HepG2 (cell line): Measurements from ENCODE around the gene AP2A2. TPM values are rescaled to one million over a fixed set of nuclear protein-coding genes. Genes with fewer than 3 reads are reported as not detected.

ENCODE experiments used
- ARNT2 ChIP-seq: sonication (generic); formaldehyde crosslinking; IDR thresholded peaks from 2 replicates; pipeline ENCODE4 v1.8.0; 2022; ENCODE audit warnings: mild to moderate bottlenecking, low read depth, missing genetic modification reagents, moderate library complexity
- ASH2L ChIP-seq: fragments of 300-600, 200-600 bp; sonication (generic); IDR thresholded peaks from 2 replicates; pipeline ENCODE4 v1.7.0; 2017; ENCODE audit warnings: low read depth, mild to moderate bottlenecking, moderate library complexity, mixed read lengths, low read length; ENCODE audit not compliant: insufficient read length
- CAMTA2 ChIP-seq: sonication (generic); formaldehyde crosslinking; IDR thresholded peaks from 2 replicates; pipeline ENCODE4 v1.4.0; 2020; ENCODE audit warnings: mild to moderate bottlenecking, missing genetic modification reagents, borderline replicate concordance
- DNMT1 ChIP-seq: sonication (generic); formaldehyde crosslinking; IDR thresholded peaks from 2 replicates; pipeline ENCODE4 v1.5.1; 2020; ENCODE audit warnings: mild to moderate bottlenecking, missing genetic modification reagents
- KDM2A ChIP-seq: sonication (generic); formaldehyde crosslinking; IDR thresholded peaks from 2 replicates; pipeline ENCODE4 v1.4.0; 2020; ENCODE audit warnings: low read depth, missing genetic modification reagents, borderline replicate concordance
- MAFF ChIP-seq: IDR thresholded peaks from 2 replicates; pipeline ENCODE4 v1.6.1; 2011; ENCODE audit warnings: low read depth, low read length, improper control_type of control experiment
- MLLT10 ChIP-seq: sonication (generic); formaldehyde crosslinking; IDR thresholded peaks from 2 replicates; pipeline ENCODE4 v1.4.0; 2020; ENCODE audit warnings: missing genetic modification reagents
- NCOA2 ChIP-seq: sonication (generic); formaldehyde crosslinking; IDR thresholded peaks from 2 replicates; pipeline ENCODE4 v1.8.0; 2022; ENCODE audit warnings: inconsistent platforms
- NFE2 ChIP-seq: sonication (generic); formaldehyde crosslinking; IDR thresholded peaks from 2 replicates; pipeline ENCODE4 v1.4.0; 2020; ENCODE audit warnings: missing genetic modification reagents
- NR2F6 ChIP-seq, 2 experiments: IDR thresholded peaks; 2 replicates each; pipeline ENCODE4 v1.6.1; 2016; ENCODE audit warnings: antibody characterized with exemption in 1 of 2, mild to moderate bottlenecking in 1 of 2
- PRPF4 ChIP-seq: fragments of 200-400 bp; formaldehyde crosslinking; IDR thresholded peaks from 2 replicates; pipeline ENCODE4 v1.6.1; 2016; ENCODE audit warnings: low read length, low read depth; ENCODE audit not compliant: poor library complexity, severe bottlenecking
- RCOR2 ChIP-seq: IDR thresholded peaks from 2 replicates; pipeline ENCODE4 v1.6.1; 2016; ENCODE audit warnings: missing biosample characterization, missing genetic modification reagents
- SALL2 ChIP-seq: sonication (generic); formaldehyde crosslinking; IDR thresholded peaks from 2 replicates; pipeline ENCODE4 v1.8.1; 2023; ENCODE audit warnings: mild to moderate bottlenecking, missing genetic modification reagents, inconsistent platforms
- SRSF9 ChIP-seq: fragments of 200-400 bp; formaldehyde crosslinking; IDR thresholded peaks from 2 replicates; pipeline ENCODE4 v1.6.1; 2018; ENCODE audit warnings: borderline replicate concordance, mild to moderate bottlenecking, low read depth, low read length; ENCODE audit not compliant: insufficient read depth, poor library complexity, severe bottlenecking
- ZNF550 ChIP-seq: sonication (generic); formaldehyde crosslinking; IDR thresholded peaks from 2 replicates; pipeline ENCODE4 v1.4.0; 2020; ENCODE audit warnings: mild to moderate bottlenecking, missing genetic modification reagents, borderline replicate concordance
- ZNF563 ChIP-seq: sonication (generic); formaldehyde crosslinking; IDR thresholded peaks from 2 replicates; pipeline ENCODE4 v1.8.0; 2022; ENCODE audit warnings: mild to moderate bottlenecking, moderate library complexity, missing genetic modification reagents
- polyA plus RNA-seq, 8 experiments: library from polyadenylated mRNA; depleted of rRNA in 3 of 8; stranded (reverse) in 7 of 8; unstranded in 1 of 8; fragments of >200 nt; fragmentation: Illumina TruSeq in 4 of 8; extraction: Trizol in 4 of 8; gene quantifications; 2 replicates each; pipeline versions ENCODE4 v1.2.1 to v1.2.3, GENCODE V29; 2011 to 2016; ENCODE audit warnings: low read depth in 4 of 8, missing spikeins in 1 of 8, mixed read lengths in 1 of 8; ENCODE audit not compliant: insufficient read depth in 1 of 8
- total RNA-seq, 5 experiments: library from RNA; depleted of rRNA; stranded (reverse); fragments of >200 nt; fragmentation: Illumina TruSeq; extraction: Trizol; gene quantifications; 2 replicates each; pipeline ENCODE4 v1.2.3, GENCODE V29; 2016; ENCODE audit warnings: low read depth in 1 of 5
- TF ChIP-seq, protein P1 (sequence below): sonication (generic); formaldehyde crosslinking; IDR thresholded peaks from 2 replicates; pipeline ENCODE4 v1.5.0; 2020; ENCODE audit warnings: mild to moderate bottlenecking, low read depth, missing genetic modification reagents, borderline replicate concordance
- TF ChIP-seq, protein P2 (sequence below), 2 experiments: fragments of 450-650 bp in 1 of 2; sonication (generic) in 1 of 2; formaldehyde crosslinking; IDR thresholded peaks; 2 replicates each; pipeline versions ENCODE4 v1.5.0 to v1.8.0; 2020 to 2022; ENCODE audit warnings: mild to moderate bottlenecking in 1 of 2, missing genetic modification reagents in 1 of 2
- TF ChIP-seq, protein P3 (sequence below): sonication (generic); formaldehyde crosslinking; IDR thresholded peaks from 2 replicates; pipeline ENCODE4 v1.8.0; 2023; ENCODE audit warnings: mild to moderate bottlenecking, missing genetic modification reagents
- TF ChIP-seq, protein P4 (sequence below): sonication (generic); formaldehyde crosslinking; IDR thresholded peaks from 2 replicates; pipeline ENCODE4 v1.8.0; 2022; ENCODE audit warnings: missing genetic modification reagents, low read depth, mild to moderate bottlenecking, borderline replicate concordance
- TF ChIP-seq, protein P5 (sequence below): conservative IDR thresholded peaks from 2 replicates; pipeline ENCODE4 v1.6.1; 2018; ENCODE audit warnings: missing genetic modification reagents
- TF ChIP-seq, protein P6 (sequence below): IDR thresholded peaks from 2 replicates; pipeline ENCODE4 v1.6.1; 2016; ENCODE audit warnings: low read depth

Gene AP2A2
- total and polyA plus RNA-seq, 2 of the 13 experiments (the other 11 are each of a cell fraction or from before 2014, with no cell fraction given): 25.7 to 75.7 TPM

DNA sequence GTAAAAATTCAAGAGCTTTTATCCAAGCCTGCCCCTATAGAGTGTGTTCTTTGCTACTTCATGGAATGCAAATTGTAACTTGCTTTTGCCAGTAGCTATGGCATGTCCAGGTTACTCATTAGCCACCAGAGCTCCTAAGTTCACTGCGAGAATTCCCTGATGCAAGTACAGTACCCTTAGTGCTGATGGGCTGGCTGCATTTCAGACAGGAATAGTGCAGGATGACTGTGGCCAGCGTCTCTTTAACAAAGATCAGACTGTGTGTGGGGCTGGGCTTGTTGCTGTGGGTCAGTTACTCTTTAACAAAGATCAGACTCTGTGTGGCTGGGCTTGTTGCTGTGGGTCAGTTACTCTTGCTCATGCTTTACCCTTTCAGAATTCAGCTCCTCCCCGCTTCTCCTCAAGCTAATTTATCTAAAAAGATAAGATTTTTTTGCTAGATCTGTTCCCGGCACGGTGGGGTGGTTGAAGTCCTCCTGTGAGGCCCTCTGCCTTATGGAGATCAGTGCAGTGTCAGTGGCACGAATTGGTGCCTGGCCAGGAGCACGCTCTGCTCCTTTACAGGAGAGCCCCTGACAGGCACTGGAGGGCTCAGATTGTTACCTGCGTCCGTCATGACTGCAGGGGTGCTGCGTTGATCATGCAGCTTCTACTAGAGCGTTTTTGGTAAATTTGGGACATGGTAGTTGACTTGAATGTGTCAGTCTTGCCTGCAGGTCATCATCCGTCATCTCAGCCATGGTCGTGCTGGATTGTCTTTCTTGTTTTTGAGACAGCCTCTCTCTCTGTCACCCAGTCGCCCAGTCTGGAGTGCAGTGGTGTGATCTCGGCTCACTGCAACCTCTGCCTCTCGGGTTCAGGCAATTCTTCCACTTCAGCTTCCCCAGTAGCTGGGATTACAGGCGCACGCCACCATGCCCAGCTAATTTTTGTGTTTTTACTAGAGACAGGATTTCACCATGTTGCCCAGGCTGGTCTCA lies 27.0 kb downstream of the AP2A2 start (continued):
- TF ChIP-seq, protein P1, sequence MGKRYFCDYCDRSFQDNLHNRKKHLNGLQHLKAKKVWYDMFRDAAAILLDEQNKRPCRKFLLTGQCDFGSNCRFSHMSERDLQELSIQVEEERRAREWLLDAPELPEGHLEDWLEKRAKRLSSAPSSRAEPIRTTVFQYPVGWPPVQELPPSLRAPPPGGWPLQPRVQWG (CRISPR knock-in tag): no peak
- TF ChIP-seq SRSF9 (no peak), ARNT2 (CRISPR knock-in tag) (0 out of 2 replicates have a peak, but pooled peaks have one; percentile 13), PRPF4 (no peak), CAMTA2 (CRISPR knock-in tag) (no peak), RCOR2 (CRISPR knock-in tag) (no peak), ZNF550 (CRISPR knock-in tag) (no peak), DNMT1 (CRISPR knock-in tag) (no peak), ZNF563 (CRISPR knock-in tag) (no peak), MAFF (no peak), NFE2 (CRISPR knock-in tag) (no peak), KDM2A (CRISPR knock-in tag) (no peak), MLLT10 (CRISPR knock-in tag) (no peak), SALL2 (CRISPR knock-in tag) (no peak), NR2F6 (IDR thresholded peaks at IDR 0.05) (peak; percentile 54; the same call in 1 of the 2 replicates), NR2F6 (CRISPR knock-in tag; IDR thresholded peaks at IDR 0.05) (peak; percentile 42; the same call in 1 of the 2 replicates), ASH2L (peak; percentile 32), NCOA2 (CRISPR knock-in tag) (peak; percentile 58)
- TF ChIP-seq, protein P2, sequence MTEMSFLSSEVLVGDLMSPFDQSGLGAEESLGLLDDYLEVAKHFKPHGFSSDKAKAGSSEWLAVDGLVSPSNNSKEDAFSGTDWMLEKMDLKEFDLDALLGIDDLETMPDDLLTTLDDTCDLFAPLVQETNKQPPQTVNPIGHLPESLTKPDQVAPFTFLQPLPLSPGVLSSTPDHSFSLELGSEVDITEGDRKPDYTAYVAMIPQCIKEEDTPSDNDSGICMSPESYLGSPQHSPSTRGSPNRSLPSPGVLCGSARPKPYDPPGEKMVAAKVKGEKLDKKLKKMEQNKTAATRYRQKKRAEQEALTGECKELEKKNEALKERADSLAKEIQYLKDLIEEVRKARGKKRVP (CRISPR knock-in tag; IDR thresholded peaks at IDR 0.05): peak in 1 of 2 experiments; percentile 92; a peak in 2 of 4 replicates
- TF ChIP-seq, protein P3, sequence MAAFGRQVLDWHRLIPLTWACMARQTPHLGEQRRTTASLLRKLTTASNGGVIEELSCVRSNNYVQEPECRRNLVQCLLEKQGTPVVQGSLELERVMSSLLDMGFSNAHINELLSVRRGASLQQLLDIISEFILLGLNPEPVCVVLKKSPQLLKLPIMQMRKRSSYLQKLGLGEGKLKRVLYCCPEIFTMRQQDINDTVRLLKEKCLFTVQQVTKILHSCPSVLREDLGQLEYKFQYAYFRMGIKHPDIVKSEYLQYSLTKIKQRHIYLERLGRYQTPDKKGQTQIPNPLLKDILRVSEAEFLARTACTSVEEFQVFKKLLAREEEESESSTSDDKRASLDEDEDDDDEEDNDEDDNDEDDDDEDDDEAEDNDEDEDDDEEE: no peak
- TF ChIP-seq, protein P4, sequence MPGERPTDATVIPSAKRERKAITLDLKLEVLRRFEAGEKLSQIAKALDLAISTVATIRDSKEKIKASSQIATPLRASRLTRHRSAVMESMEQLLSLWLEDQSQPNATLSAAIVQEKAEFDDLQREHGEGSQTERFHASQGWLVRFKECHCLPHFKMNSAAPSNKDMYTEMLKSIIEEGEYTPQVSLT (CRISPR knock-in tag): no peak
- TF ChIP-seq, protein P5, sequence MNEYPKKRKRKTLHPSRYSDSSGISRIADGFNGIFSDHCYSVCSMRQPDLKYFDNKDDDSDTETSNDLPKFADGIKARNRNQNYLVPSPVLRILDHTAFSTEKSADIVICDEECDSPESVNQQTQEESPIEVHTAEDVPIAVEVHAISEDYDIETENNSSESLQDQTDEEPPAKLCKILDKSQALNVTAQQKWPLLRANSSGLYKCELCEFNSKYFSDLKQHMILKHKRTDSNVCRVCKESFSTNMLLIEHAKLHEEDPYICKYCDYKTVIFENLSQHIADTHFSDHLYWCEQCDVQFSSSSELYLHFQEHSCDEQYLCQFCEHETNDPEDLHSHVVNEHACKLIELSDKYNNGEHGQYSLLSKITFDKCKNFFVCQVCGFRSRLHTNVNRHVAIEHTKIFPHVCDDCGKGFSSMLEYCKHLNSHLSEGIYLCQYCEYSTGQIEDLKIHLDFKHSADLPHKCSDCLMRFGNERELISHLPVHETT (CRISPR knock-in tag): no peak
- TF ChIP-seq, protein P6, sequence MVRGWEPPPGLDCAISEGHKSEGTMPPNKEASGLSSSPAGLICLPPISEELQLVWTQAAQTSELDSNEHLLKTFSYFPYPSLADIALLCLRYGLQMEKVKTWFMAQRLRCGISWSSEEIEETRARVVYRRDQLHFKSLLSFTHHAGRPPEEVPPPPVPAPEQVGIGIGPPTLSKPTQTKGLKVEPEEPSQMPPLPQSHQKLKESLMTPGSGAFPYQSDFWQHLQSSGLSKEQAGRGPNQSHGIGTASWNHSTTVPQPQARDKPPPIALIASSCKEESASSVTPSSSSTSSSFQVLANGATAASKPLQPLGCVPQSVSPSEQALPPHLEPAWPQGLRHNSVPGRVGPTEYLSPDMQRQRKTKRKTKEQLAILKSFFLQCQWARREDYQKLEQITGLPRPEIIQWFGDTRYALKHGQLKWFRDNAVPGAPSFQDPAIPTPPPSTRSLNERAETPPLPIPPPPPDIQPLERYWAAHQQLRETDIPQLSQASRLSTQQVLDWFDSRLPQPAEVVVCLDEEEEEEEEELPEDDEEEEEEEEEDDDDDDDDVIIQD: peak; percentile 50; the same call in 1 of the 2 replicates
